NCI-H1930 (cell line): ENCODE data around the gene RAB1A.
"Not testable (repeated sequence)": the region's sequence is repeated elsewhere in the genome, so short reads cannot be mapped to it uniquely, and the experiment has no call there.

Experiments
- DNase-seq, 2 experiments: peaks; one replicate each; lab custom pipeline; 2025; lab: John Stamatoyannopoulos, UW

RAB1A gene

DNA sequence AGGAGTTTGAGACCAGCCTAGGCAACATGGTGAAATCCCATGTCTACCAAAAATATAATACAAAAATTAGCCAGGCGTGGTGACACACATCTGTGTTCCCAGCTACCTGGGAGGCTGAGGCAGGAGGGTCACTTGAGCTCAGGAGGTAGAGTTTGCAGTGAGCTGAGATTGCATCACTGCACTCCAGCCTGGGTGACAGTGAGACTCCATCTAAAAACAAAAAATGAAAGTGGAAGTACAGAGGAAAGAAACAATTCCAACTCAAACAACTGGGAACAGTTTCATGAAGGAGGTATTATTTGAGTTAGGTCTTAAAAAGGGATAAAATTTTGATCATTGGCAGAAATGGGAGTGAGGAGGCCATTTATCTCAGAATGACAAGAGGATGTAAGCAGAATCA, 6.3 kb upstream of the RAB1A start:
- DNase-seq, result no peak

DNA sequence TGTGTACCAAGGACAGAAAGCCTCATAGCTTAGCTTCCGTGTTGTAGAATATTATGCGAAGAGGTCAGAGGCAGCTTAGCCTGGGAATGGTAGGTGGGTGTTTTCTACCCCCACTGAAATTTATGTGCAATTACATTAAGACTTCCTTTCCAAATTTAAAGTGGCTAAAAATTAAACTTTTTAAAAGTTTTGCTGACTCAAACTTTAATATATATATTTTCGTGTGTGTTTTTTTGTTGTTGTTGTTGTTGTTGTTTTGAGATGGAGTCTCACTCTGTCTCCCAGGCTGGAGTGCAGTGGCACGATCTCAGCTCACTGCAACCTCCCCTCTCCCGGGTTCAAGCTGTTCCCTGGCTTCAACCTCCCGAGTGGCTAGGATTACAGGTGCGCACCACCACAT, 4.3 kb upstream of the RAB1A start:
- DNase-seq, result no peak

DNA sequence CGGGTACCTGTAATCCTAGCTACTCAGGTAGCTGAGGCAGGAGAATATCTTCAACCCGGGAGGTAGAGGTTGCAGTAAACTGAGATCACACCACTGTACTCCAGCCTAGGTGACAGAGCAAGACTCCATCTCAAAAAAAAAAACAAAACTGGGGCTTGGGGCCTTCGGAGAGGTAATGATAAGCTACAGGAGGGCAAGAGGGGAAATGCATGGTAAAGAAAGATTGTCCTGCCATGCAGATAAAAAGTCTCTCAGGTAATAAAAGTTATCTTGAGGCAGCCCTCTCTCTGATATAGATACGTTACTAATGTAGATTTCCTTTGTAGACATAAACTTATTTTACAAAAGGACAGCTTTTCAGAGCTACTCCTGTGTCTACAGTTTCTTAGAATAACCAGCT, 3.7 kb upstream of the RAB1A start:
- no peak for DNase-seq

DNA sequence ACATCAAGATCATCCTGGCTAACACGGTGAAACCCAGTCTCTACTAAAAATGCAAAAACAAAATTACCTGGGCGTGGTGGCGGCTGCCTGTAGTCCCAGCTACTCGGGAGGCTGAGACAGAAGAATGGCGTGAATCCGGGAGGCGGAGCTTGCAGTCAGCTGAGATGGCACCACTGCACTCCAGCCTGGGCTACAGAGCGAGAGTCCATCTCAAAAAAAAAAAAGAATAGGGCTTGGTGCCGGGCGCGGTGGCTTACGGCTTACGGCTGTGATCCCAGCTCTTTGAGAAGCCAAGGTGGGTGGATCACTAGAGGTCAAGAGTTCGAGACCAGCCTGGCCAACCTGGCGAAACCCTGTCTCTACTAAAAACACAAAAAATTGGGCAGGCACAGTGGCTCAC, 3.0 kb upstream of the RAB1A start:
- DNase-seq, result not testable (repeated sequence)

DNA sequence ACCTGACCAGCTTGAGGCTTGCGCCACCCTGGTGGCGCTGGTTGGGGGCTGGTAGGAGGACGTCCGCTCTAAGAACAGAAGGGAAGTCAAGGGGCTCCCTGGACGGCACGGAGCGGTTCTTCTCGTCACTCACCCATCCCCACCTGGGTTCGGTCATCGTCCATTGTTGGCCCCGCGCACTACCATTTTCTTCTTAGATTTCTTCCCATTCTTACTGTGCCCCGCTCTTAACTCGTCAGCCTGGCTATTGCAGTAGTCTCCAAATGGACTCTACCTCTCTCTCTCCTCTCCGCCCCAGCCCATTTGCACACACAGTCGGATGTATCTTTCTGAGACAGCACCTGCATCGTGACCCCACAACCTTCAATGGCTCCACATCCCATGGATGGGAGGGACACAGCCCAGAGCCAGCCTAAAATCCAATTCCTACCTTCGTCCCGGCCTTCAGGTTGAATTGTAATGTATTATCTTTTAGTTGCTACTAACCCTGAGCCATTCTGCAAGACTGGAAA, 814 bp upstream of the RAB1A start:
- peak in 1 of 2 experiments; percentile 87 for DNase-seq

DNA sequence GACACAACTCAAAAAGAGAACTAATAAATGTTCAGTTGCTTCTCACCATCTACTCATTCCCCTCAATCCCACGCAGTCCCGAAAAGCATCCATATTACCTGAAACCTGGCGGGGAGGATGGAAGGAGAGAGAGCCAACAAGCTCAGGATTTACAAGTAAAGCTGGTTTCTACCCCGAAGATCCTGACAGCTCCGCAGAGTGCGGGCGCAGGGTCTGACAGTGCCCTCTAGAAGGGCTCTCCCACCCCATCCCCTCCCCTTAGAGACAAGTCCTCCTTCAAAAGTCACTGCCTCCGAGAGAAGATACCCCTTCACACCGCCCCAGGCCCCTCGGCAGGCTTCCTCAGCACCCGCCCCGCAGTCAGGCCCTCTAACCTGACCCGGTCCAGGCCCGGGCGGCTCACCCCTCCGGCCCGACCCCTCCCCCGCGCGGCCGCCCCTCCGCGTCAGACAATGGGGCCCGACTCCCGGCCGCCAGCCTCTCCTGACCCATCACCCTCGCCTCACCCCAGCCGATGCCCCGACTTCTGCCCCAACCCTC, 550 bp downstream of the RAB1A start:
- DNase-seq, result no peak

DNA sequence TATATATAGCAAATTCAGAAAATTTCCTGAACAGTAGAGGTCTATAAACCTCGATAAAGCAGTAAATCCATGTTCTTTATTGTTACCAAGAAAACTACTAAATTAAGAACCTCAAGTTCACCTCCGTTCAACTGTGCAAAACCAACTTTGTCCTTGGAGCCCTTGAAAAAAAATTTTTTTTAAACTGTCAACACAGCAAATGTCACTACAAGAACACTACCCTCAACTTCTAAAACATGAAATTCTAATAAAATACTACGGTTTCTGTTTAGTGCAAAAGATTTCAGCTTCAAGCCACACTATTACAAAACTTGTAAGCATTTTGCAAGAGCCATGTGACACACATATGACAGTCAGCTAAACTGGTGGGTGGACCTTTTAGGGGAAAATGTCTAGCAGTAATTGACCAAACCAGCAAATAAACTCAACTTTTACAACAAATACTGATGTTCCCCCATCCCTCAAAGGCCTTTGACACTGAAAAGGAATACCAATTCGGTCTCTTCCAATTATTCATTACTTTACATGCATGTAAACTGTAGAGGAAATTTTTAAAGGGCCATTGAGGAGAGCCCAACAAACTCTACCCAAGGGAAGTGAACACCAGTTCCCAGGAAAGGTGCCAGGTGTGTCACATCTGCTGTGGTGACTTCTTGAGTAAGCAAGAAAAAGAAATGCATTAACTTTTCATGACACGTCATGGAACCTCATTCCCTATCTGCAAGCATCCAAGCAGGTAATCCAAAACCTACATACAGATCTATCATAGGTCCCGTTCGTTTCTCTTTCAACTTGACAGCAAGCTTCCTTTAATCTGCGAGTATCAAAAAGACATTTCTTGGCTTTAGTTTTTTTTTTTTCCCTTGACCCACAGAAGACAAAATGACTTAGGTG, 1.4 kb downstream of the RAB1A start:
- no peak for DNase-seq

DNA sequence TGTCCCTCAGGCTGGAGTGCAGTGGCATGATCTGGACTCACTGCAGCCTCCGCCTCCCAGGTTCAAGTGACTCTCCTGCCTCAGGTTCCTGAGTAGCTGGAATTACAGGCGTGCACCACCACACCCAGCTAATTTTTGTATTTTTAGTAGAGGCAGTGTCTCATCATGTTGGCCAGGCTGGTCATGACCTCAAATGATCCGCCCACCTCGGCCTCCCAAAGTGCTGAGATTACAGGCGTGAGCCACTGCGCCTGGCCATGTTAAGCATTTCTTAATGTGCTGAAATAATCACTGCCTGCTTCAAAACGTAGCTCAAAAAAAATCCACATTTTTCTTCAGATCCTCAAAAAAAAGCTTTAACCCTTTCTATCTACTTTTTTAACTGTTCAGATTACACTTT, 4.4 kb downstream of the RAB1A start:
- DNase-seq, result not testable (repeated sequence)

DNA sequence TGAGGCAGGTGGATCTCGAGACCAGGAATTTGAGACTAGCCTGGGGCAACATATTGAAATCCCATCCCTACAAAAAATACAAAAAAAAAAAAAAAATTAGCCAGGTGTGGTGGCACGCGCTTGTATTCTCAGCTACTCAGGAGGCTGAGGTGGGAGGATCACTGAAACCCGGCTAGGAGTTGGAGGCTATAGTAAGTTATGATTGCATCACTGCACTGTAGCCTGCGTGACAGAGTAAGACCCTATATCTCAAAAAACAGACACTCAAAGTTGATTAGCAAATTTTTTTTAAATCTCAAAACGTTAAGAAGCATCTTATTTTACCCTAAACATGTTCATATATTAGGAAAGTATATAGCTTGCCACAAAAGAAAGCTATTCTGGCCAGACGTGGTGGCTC, 7.6 kb downstream of the RAB1A start:
- no peak for DNase-seq

DNA sequence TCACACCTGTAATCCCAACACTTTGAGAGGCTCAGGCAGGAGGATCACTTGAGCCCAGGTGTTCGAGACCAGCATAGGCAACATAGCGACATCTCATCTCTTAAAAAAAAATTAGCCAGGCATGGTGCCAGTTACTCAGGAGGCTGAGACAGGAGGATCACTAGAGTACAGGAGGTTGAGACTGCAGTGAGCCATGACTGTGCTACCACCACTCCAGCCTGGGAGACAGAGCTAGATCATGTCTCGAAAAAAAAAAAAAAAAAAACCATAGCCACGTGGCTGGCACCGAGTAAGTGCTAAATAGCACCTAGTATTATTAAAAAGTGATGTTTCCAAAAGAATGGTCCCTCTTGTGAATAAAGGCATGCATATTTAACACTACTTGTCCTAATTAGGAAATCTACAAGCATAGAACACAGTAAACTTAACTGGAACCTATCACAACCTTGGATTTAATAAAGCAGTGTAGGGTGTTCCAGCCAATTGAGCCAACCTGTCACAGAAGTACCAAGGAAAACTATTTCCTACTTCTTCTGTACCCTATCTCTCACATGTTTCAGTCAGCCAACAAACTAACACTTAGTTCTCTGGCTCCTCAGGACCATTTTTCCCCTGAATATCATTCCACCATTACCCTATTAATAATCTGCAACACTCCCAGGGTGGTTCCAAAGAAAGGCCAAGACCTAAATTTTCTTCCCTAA, 8.8 kb downstream of the RAB1A start:
- no peak for DNase-seq

DNA sequence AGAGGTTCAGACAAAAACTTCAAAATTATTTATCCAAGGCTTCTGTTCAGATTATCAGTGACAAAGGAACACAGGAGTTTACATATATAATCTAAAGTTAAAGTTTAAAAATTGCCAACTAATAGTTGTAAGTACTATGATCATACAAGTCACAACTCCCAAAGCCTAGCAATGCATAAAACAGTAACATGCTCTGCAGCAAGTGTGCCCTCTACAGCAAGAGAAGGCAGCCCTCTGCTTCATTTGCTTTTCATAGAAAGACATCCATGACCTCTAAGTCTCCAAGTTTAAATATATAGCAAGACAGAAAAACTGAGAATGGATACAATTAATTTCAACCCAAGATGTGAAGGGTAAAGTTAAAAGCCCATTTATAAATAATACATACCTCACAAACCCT, 13.3 kb downstream of the RAB1A start:
- DNase-seq, result no peak

DNA sequence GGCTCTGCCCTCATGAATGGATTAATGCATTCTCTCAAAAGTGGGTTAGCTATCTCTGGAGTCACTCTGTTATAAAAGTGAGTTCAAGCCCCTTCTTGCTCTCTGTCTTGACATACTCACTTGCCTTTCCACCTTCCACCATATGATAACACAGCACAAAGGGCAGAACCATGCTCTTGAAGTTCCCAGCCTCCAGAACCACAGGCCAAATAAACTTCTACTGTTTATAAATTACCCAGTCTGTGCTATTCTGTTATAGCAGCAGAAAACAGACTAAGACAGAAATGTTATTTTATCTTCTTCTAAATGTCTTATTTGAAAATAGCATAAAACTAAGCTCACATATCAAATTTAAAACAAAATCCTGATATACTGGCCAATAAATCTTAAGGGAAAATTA, 15.0 kb downstream of the RAB1A start:
- no peak for DNase-seq

DNA sequence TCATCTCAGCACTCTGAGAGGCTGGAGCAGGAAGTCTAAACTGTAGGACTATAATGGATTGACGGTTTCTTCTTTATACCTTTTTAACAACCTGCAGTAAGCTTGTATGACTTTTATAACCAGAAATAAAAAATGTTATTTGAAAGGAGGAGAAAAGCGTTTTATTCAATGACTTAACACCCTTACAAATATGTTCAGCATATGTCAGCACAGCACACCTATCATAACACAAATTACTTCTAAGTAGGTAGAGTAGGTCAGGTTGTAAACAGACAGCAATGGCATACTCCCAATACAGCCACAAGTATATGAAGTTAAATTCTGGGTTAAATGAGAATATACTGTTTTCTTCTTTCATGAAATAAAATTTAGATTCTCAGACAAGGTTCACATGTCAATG, 16.1 kb downstream of the RAB1A start:
- no peak for DNase-seq

DNA sequence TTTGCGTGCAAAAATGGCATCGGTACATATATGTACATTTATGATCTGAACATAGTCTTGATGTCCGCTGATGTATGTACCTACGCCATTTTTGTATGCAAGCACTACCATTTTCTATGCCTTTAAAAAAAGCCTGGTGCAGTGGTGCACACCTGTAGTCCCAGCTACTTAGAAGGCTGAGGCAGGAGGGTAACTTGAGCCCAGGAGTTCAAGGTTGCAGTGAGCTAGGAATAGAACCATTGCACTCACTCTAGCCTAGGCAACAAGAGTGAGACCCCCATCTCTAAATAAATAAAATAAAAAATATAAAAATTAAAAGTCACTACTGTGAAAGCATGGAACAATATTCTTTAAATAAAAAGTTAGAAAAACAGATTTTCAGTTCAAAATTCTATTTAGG, 16.7 kb downstream of the RAB1A start:
- no peak for DNase-seq

DNA sequence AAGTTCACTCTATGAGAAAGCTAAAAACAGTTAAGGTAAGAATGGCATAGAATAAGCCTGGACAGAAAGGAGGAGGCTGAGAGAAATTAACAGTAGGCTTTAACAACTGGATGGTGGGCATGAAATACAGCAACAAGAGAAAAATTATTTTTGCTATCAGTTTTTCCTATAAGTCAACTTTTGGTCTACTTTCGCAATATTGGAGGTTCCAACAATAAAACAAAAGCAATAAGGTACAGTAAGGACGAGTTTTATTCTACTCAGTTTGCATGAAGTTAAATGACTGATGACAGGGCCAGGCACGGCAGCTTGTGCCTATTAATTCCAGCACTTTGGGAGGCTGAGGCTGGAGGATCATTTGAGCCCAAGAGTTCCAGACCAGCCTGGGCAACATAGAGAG, 17.3 kb downstream of the RAB1A start:
- DNase-seq, result no peak

DNA sequence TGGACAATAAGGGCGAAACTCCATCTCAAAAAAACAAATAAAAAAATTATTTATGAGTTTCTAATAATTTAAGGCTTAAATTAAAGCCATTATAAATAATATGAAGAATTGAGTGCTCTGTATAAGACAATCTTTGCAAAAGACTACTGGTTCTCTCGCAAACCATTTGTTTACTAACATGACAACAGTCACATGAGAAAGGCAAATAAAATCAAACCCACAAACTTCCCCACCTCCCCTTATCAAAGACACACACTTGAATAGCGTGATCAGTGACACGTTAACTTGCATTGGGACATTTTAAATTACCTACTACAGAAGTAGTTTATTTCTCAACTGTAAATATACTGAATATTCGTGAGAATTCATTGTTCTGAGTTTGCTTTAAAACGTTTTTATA, 21.1 kb downstream of the RAB1A start:
- no peak for DNase-seq

DNA sequence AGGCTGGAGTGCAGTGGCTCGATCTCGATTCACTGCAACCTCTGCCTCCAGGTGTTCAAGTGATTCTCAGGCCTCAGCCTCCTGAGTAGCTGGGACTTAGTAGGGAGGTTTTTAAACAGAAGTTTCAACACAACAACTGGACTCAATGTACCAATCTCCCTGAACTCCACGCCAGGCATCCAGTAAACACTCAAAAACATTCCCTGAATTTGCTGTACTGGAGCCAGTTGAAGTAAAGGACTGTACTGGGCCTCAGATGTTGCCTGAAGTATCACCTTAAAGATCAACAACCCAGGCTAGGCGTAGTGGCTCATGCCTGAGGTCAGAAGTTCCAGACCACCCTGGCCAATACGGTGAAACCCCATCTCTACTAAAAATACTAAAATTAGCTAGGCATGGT, 22.4 kb downstream of the RAB1A start:
- DNase-seq, result no peak

DNA sequence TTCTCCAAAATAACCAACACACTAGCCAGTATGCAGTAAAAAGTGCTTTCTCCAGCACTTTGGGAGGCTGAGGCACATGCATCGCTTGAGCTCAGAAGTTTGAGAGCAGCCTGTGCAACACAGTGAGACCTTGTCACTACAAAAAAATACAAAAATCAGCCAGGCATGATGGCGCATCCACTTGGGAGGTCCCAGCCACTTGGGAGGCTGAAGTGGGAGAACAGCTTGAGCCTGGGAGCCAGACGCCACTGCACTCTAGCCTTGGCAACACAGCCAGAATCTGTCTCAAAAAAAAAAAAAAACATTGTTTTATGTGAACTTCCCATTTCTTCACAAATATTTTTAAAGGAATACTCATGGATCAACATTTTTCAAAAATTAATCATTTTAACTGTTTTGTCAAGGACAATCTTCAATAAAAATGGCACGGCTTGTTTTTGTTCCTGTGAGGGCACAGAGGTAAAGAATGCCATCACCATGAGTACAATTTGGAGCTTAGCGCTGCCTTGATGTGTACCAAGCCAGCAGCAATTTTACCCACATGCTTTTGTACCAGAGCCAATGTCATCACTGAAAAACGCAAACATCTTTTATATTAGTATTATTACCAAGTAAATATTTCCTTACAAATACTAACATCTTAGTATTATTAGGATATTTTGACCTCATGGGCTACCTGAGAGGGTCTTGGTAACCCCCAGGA, 26.7 kb downstream of the RAB1A start:
- no peak for DNase-seq

DNA sequence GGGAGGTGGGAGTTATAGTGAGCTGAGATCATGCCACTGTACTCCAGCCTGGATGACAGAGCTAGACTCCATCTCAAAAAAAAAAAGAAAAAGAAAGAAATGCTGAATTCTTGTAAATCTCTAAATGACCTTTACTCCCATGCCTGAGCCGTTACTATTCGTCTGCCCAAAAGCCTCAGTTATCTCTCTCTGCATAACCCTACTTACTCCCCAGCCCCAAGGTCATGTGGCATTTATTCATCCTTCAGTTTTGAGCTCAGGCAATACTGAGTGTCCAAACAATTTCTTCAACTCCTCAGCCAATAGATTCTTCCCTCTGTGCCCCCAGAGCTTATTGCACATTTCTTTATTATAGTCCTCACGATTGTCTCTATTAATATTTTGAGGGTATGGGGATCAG, 28.8 kb downstream of the RAB1A start:
- no peak for DNase-seq

DNA sequence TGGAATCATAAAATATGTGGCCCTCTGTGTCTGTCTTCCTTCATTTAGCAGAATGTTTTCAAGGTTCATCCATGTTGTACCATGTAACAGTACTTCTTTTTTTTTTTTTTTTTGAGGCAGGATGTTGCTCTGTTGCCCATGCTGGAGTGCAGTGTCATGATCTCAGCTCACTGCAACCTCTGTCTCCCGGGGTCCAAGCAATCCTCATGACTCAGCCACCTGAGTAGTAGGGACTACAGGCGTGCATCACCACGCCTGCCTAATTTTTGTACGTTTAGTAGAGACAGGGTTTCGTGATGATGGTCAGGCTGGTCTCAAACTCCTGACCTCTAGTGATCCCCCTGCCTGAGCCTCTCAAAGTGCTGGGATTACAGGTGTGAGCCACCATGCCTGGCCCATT, 31.2 kb downstream of the RAB1A start:
- no peak for DNase-seq

DNA sequence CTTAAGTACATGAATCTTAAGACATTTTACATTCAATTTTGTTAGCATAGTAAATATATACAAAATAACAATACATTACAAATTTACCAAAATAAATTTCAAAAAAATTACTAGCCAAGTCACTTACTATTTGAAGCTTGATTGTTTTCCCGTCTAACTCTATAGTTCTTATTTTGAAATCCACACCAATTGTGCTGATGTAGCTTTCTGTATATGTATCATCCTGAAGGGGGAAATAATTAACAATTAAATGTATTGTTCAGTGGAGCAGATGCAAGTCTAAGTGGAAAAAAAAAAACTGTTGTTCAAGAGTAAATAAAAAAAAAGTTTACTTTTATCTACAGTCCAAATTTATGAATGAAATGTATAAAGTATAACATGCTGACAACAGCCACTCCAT, 32.1 kb downstream of the RAB1A start:
- no peak for DNase-seq

DNA sequence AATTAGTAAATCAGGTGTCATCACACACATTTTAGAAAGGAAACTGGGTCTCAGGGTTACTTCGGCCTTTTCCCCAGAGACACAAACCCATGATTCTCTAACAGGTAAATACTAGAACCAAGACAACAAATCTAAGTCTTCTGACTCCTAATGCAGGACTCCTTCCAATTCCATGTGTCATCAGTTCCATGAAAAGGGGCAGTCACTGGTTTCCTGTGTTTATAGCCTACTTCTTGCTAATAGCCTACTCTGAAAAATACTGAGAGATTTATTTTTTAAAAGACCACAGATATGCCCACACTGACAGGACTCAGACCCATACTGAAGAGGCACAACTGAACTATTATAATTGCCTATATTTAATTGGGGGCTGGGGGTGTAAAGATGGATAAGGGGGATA, 33.0 kb downstream of the RAB1A start:
- DNase-seq, result no peak

DNA sequence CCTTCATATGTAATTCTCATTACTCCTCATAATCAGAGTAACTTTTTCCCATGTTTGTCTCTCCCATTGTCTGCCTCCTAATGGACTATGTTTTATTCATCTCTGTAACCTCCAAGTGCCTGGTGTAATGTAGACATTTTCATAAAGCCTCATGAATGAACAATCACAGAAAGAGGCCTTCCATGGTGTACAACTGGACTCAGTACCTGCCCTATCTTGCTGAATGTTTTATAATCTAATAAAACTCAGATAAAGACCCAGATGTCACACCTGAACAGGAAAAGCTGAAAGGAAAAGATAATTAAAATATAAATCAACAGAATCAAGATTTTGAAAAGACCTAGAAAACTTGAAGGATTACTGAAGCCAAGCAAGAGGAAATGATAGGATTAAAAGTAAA, 36.7 kb downstream of the RAB1A start:
- no peak for DNase-seq
